RCC 7860 (cell line): ENCODE measurements around the gene HIVEP3.

Source experiments
- DNase-seq: peaks from one replicate; pipeline ENCODE4 v3.0.0-alpha.2; 2015; ENCODE audit warnings: low spot score
- FAIRE-seq: peaks from 2 replicates; lab custom pipeline; 2012; peaks lifted over from hg19 to GRCh38; lab: Jason Lieb, UNC

Gene HIVEP3

GRCh38 chr1:41673806-41674205 is 244.9 kb downstream of the HIVEP3 start:
- no peak for FAIRE-seq
- DNase-seq = no peak

GRCh38 chr1:41673378-41673777 is 245.3 kb downstream of the HIVEP3 start:
- DNase-seq (peak; percentile 5), FAIRE-seq (no peak)

- DNase-seq = no peak
- FAIRE-seq = no peak
Measured at GRCh38 chr1:41672641-41673361, 245.9 kb downstream of the HIVEP3 start.

- DNase-seq (peak; percentile 63), FAIRE-seq (no peak)
Measured at GRCh38 chr1:41672173-41672572, 246.5 kb downstream of the HIVEP3 start.

- no peak for FAIRE-seq
- no peak for DNase-seq
Measured at GRCh38 chr1:41671116-41671755, 247.5 kb downstream of the HIVEP3 start.

DNA sequence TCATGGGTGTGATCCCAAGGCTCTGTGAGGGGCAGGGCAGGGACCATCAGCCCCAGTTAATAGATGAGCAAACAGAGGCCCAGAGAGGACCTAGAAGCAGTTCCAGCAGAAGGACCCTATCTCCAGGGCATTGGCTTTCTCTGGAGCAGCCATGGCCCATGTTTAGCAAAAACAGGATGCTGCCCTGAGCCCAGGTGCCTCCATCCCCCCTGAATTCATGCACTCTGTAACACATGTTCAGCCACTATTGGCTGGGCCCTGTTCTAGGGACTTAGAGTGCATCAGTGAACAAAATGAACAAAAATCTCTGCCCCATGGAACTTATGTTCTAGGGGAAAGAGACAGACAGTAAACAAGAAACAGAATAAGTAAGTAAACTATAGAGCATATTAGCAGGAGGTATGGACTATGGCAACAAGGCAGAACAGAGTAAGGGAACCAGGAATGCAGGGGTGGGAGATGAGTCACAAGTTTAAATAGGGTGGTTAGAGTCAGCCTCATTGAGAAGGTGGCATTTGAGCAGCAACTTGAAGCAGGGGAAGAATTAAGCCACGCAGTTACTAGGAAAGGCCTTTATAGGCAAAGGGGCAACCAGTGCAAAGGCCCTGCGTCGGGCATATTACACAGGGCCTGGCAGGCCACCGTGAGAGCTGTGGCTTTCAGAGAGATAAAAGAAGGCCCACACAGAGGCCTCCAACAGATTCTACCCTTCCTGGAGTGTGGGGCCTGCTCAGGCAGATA is 248.3 kb downstream of the HIVEP3 start:
- DNase-seq (peak; percentile 55), FAIRE-seq (no peak)

- no peak for DNase-seq
- FAIRE-seq = no peak
Measured at GRCh38 chr1:41668967-41669366, 249.8 kb downstream of the HIVEP3 start.

DNA sequence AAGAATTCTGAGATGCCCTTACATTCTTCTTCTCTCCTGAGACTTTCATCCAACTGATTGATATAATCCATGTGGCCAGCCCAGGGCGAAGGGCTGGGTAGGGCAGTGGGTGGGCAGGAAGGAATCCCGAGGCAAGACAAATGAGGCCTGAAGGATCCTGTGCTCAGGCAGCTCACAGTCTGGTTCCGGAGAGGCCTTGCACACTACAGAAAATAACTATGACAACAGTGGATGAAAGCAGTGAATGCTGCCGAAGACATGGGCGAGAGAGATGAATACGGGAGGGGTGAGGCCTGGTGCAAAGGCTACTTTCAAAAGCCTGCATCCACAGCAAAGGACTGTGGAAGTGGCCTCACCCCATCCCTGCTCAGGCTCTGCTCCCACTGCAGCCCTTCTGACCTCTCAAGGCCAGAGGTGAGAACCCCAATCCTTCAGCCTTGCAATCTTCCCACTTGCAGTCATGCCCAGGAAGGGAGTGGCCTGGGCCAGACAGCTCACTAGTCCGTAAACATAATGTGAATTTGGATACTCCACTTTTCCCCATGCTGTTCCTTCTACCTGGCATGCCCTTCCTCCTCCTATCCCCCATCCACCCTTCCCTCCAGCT is 250.6 kb downstream of the HIVEP3 start:
- DNase-seq (no peak), FAIRE-seq (no peak)

DNA sequence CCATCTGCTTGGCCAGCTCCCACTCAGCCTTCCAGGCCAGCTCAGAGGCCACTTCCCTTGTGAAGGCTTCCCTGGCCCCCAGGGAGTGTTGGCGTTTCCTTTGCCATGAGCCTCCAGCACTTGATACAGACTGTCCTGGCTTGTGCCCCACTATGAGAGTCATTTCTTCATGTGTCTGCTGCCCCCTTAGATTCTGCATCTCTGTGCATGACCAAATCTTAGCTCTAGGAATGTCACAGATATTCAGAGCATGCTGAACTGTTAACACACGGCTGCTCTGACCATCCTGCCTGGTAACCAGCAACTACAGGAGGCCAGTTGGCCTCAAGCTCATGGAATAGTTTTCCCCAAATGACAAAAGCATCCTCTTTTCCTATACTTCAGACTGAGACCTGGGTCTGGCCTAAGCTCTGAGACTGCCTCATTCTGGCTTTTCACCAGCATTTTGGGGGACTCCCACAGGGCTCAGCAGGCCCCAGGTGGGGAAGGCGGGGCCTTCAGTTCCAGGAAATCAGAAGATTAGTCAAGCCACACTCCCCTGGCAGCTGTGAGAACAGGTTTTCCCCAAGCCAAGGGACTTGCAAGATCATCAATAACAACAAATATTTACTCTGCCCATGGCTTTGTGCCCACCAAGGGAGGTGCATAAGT is 251.6 kb downstream of the HIVEP3 start:
- no peak for FAIRE-seq
- DNase-seq = no peak

DNA sequence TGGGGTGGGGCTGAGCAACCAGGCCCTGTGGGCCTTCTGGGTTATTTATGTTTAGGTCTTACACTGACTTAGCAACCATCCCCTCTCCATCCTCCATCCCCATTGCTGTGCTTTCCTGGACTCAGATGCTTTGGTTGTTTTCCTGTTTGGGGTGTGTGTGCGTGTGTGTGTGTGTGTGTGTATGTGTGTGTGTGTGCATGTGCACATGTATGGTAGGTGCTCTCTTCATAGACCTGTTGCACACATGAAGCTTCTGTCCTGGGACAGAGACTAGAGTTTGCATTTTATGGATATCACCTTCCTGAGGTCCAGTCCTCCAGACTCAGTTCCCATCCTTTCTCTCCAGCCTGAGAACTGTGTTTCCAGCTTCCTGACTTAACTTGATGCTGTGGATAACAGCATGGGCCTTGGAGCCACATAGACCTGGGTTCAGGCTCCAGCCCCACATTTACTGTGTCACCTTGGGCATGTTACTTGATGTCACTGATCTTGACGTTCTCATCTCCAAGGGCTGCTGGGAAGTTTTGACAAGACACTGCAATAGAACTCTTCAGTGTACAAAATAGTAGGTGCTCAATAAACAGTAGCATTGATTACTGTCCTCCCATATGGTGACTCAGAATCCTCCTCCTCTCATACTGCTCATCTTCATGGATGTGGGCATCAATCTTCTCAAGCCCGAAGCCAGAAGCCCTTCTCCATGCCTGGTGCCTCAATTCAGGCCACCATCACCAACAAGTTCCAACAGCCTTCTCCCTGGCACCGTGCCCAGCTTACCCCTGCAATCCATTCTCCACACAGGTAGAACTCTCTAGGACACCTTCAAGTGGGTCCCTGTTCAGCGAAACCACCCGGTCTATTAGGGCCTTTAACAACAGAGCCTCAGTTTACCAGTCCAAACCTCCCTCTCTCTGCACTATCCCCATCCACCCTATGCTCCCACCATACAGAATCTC is 252.5 kb downstream of the HIVEP3 start:
- FAIRE-seq (no peak), DNase-seq (no peak)

DNA sequence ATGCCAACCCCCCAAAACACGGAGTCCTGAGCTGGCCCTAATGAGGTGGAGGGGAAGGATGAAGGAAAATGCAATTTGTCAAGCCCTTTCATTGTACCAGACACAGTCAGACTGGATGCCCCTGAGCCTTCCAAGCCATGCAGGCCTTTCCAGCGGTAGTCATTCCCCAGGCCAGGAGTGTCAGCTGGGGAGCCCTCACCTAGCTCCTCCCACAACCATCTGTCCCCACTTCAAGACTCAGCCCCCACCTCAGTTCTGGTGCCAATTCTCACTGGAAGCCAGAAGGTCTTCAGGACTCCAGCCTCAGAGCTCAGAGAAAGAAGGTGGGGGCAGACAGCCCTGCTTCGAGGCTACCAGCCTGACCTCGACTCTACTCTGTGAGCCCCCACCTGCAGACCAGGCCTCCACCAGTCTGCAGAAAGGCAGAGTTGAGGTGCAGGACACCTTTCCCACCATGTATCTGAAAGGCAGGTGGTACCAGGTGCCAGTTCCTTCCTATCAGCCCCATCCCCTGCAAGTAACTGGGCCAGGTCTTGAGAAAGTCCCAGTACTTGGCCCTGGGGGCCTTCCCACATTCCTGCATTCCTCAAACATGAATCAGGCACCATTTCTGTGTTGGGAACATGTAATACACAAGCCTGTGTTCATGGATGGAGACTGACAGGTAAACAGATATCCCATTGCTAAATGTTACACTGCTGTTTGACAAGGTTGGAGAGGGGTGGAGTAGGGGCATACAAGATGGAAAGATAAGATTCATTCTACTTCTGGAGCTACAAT is 253.7 kb downstream of the HIVEP3 start:
- no peak for FAIRE-seq
- peak; percentile 55 for DNase-seq

DNA sequence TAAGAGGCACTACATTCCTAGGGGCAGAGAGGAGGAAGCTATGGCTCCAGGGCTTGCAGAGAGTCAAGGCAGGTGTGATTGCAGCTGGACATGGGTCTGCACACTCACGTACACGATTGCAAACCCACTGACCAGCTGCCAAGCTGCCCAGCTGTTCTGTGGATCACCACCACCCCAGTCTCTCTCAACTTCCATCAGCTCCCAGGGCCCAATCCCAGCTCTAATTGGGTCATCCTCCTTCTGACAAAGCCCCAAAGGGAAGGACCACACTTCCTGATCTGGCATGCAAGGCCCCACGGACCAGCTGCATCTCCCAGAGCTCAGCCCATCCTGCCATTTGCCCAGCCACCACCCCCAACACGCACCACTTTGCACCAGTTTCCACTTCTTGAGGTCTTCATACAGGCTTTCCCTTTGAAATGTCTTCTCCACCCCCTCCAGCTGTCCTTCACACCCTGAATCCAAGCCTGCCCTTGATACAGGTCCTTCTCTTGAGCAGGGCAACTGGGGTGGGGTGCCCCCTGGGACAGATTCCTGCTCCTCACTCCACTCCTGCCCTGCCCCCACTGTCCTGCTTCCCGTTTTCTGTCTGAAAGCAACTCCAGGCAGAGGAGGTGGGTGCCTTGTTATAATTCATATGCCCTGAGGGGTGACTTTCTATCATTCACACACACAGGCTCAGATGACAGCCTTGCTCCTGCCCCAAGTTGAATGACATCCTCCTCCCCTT is 254.9 kb downstream of the HIVEP3 start:
- DNase-seq = no peak
- FAIRE-seq = no peak

DNA sequence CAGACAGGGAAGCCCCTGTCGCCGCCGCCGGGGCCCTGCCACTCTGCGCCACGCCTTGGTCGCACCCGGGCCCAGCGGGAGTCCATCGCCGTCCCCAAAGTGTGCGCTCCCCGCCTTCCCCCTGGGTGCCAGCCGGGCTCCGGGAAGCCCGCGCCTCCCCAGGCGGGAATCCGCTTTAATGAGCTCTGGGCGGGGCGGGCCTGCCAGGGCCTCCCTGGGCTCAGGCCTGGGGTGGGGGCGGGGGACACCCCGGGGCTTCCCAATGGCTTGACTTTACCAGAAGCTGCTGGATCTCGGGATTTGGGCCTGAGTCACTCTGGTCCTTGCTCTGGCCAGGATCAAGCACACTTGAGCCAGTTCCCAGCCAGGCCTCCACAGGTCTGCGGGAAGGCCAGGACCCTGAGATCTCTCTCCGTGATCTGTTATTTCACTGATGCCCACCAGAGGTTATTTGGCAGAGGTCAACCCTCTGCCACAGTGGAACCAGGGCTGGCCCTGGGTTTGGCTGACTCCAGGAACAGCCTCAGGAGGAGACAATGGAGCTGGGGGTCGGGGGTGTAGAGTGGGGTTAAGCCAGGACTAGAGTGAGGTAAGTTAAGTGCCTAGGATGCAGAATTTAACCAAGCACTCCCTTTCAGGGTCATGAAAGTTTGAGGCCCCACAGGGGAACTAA is 255.8 kb downstream of the HIVEP3 start:
- FAIRE-seq (no peak), DNase-seq (no peak)

GRCh38 chr1:41662061-41662764 is 256.5 kb downstream of the HIVEP3 start:
- FAIRE-seq = no peak
- no peak for DNase-seq

- no peak for FAIRE-seq
- no peak for DNase-seq
Measured at GRCh38 chr1:41661428-41662060, 257.2 kb downstream of the HIVEP3 start.

- FAIRE-seq (no peak), DNase-seq (no peak)
Measured at GRCh38 chr1:41660570-41661427, 257.9 kb downstream of the HIVEP3 start.
